Spleen (tissue), 7 donors: Measurements from ENCODE around the gene SV2B.

Experiments used
- CTCF ChIP-seq, 11 experiments: fragments of 200-600 bp in 7 of 11; fragments of 450-650 bp in 4 of 11; sonication (generic) in 4 of 11; IDR thresholded peaks in 8 of 11; conservative IDR thresholded peaks in 3 of 11; 1 replicate in 7 of 11; 2 replicates in 4 of 11; pipeline versions ENCODE4 v1.4.0 to v1.8.0; 2016 to 2021; ENCODE audit warnings: antibody characterized with exemption in 11 of 11, inconsistent platforms in 4 of 11, mild to moderate bottlenecking in 1 of 11
- POLR2AphosphoS5 ChIP-seq, 3 donors: sonication (generic); formaldehyde crosslinking; IDR thresholded peaks; one replicate each; pipeline ENCODE4 v1.5.1; 2017; ENCODE audit warnings: antibody characterized with exemption in 3 of 3
- donor health status: DM: no; HTN: no; CAD: no; lungs with moderate emphysema.
- donor health status: DM: no; HTN: no; CAD: no.
- donor health status: DM: no; HTN: no; CAD: no.

- peak in 9 of 11 experiments; percentile 30 to 64 (median 57) for TF ChIP-seq CTCF (IDR thresholded peaks at IDR 0.05 in 8 of 11, conservative IDR thresholded peaks at IDR 0.05 in 3 of 11)
- TF ChIP-seq POLR2AphosphoS5 (IDR thresholded peaks at IDR 0.05) = no peak
Measured at GRCh38 chr15:91224755-91225380, 124.8 kb downstream of the SV2B start.
